B cell (primary cell): ENCODE results near the gene BAIAP3. TPM values are rescaled to one million over a fixed set of nuclear protein-coding genes. Genes with fewer than 3 reads are reported as not detected.

Experiments used
- ATAC-seq: fragments of 200-7000 bp; cut with Tn5 transposase; one replicate; pipeline ENCODE4 v1.10.0; 2021; ENCODE audit warnings: low read depth, mild to moderate bottlenecking, moderate number of reproducible peaks, moderate library complexity
- CTCF ChIA-PET: fragments of 350-600 bp; sonication (Branson Sonifier 250); formaldehyde crosslinking; loops from one replicate; lab custom pipeline; 2021; ENCODE audit warnings: antibody characterized with exemption, inconsistent platforms; lab: Charles Lee
- POLR2A ChIA-PET: fragments of 350-600 bp; sonication (Branson Sonifier 250); formaldehyde crosslinking; loops from one replicate; lab custom pipeline; 2021; ENCODE audit warnings: antibody characterized with exemption; lab: Charles Lee
- DNase-seq: peaks from one replicate; pipeline ENCODE4 v3.0.0; 2013
- H2AFZ ChIP-seq: 2 replicates; pipeline ENCODE4 v1.6.1; 2012; ENCODE audit warnings: mild to moderate bottlenecking, low read depth, low read length; ENCODE audit not compliant: insufficient read depth, poor library complexity, severe bottlenecking
- H3K27ac ChIP-seq, 2 donors: 1 replicate in 1 of 2; 2 replicates in 1 of 2; pipeline ENCODE4 v1.5.1; 2012 to 2013; ENCODE audit warnings: low read length in 2 of 2, mild to moderate bottlenecking in 2 of 2, moderate library complexity in 1 of 2
- H3K27me3 ChIP-seq, 4 experiments: fragments of 200-600 bp in 1 of 4; sonication (generic) in 1 of 4; replicated peaks in 1 of 4; 1 replicate in 2 of 4; 2 replicates in 2 of 4; pipeline versions ENCODE4 v1.6.1 to v1.7.0; 2013 to 2016; ENCODE audit warnings: low read length in 3 of 4, mild to moderate bottlenecking in 2 of 4, mixed read lengths in 1 of 4, moderate library complexity in 1 of 4; ENCODE audit not compliant: insufficient read depth in 4 of 4, control insufficient read depth in 3 of 4; ENCODE audit errors: control extremely low read depth in 1 of 4
- H3K36me3 ChIP-seq, 2 experiments: replicated peaks in 1 of 2; 1 replicate in 1 of 2; 2 replicates in 1 of 2; pipeline versions ENCODE4 v1.6.1 to v1.7.1; 2013; ENCODE audit warnings: low read length in 1 of 2; ENCODE audit not compliant: insufficient read depth in 2 of 2, control insufficient read depth in 1 of 2; ENCODE audit errors: control extremely low read depth in 1 of 2, extremely low read depth in 1 of 2
- H3K4me1 ChIP-seq, 2 donors: fragments of 200-600 bp in 1 of 2; sonication (generic) in 1 of 2; 1 replicate in 1 of 2; 2 replicates in 1 of 2; pipeline versions ENCODE4 v1.5.1 to v1.6.1; 2013 to 2017; ENCODE audit warnings: low read length in 2 of 2; ENCODE audit not compliant: control insufficient read depth in 2 of 2, insufficient read depth in 2 of 2
- H3K4me2 ChIP-seq: replicated peaks from 2 replicates; pipeline ENCODE3; 2012; ENCODE audit warnings: mild to moderate bottlenecking, low read depth, low read length; ENCODE audit not compliant: poor library complexity, severe bottlenecking
- H3K4me3 ChIP-seq, 5 experiments: fragments of 200-600 bp in 1 of 5; sonication (generic) in 1 of 5; 1 replicate in 3 of 5; 2 replicates in 2 of 5; pipeline versions ENCODE4 v1.5.1 to v1.7.0; 2011 to 2016; ENCODE audit warnings: low read length in 4 of 5, mild to moderate bottlenecking in 4 of 5, low read depth in 2 of 5, control low read depth in 1 of 5, moderate library complexity in 1 of 5; ENCODE audit not compliant: insufficient read depth in 1 of 5; ENCODE audit errors: control extremely low read depth in 1 of 5, extremely low read depth in 1 of 5
- H3K79me2 ChIP-seq: fragments of 200-600 bp; sonication (generic); one replicate; pipeline ENCODE4 v1.6.0; 2016; ENCODE audit warnings: low read length; ENCODE audit not compliant: control insufficient read depth, insufficient read depth
- H3K9ac ChIP-seq: fragments of 200-600 bp; sonication (generic); 2 replicates; pipeline ENCODE4 v1.6.1; 2017; ENCODE audit warnings: mild to moderate bottlenecking, low read length, moderate library complexity
- H3K9me3 ChIP-seq, 3 donors: one replicate each; pipeline versions ENCODE4 v1.6.1 to v1.7.1; 2013; ENCODE audit warnings: low read length in 2 of 3; ENCODE audit not compliant: control insufficient read depth in 2 of 3, insufficient read depth in 1 of 3; ENCODE audit errors: control extremely low read depth in 1 of 3
- H4K20me1 ChIP-seq: 2 replicates; pipeline ENCODE4 v1.6.0; 2012; ENCODE audit warnings: mild to moderate bottlenecking, low read length; ENCODE audit not compliant: insufficient read depth, control insufficient read depth, poor library complexity, severe bottlenecking
- H3K27ac Mint-ChIP-seq: one replicate; pipeline ENCODE4 v1.8.0; 2021; ENCODE audit warnings: mixed read lengths
- H3K27me3 Mint-ChIP-seq: one replicate; pipeline ENCODE4 v1.8.0; 2021; ENCODE audit warnings: mixed read lengths
- H3K4me1 Mint-ChIP-seq: one replicate; pipeline ENCODE4 v1.8.0; 2021; ENCODE audit warnings: mixed read lengths
- H3K4me3 Mint-ChIP-seq: one replicate; pipeline ENCODE4 v1.8.0; 2021; ENCODE audit warnings: mixed read lengths
- H3K9me3 Mint-ChIP-seq: one replicate; pipeline ENCODE4 v1.8.0; 2022; ENCODE audit warnings: mixed read lengths; ENCODE audit not compliant: insufficient read depth
- WGBS: methylation state at CpG from one replicate; pipeline ENCODE4 v1.1.5; 2013; ENCODE audit warnings: missing lambda C conversion rate; ENCODE audit not compliant: insufficient coverage; 5-methylcytosine and 5-hydroxymethylcytosine counted together
- intact Hi-C: fragments of 100-400 bp; cut with micrococcal nuclease; formaldehyde crosslinking; loops from one replicate; pipeline ENCODE4 v1.10.0; 2022
- polyA plus RNA-seq: library from polyadenylated mRNA; depleted of rRNA; stranded (reverse); fragments of >200 nt; gene quantifications from 2 replicates; pipeline ENCODE4 v1.2.3, GENCODE V29; 2012
- total RNA-seq, 2 donors: library from RNA; stranded (reverse); fragments of 120-200 nt in 1 of 2; gene quantifications; 1 replicate in 1 of 2; 2 replicates in 1 of 2; pipeline versions ENCODE4 v1.2.3 to v1.2.4, GENCODE V29; 2013 to 2022
- TF ChIP-seq, protein P1 (sequence below): fragments of 200-600 bp; IDR thresholded peaks from one replicate; pipeline ENCODE4 v1.8.0; 2022; ENCODE audit warnings: antibody characterized with exemption, mild to moderate bottlenecking

Gene BAIAP3
- total and polyA plus RNA-seq, 2 donors (not counting 1 experiment from before 2014, with no cell fraction given): 119 to 130 TPM

DNA sequence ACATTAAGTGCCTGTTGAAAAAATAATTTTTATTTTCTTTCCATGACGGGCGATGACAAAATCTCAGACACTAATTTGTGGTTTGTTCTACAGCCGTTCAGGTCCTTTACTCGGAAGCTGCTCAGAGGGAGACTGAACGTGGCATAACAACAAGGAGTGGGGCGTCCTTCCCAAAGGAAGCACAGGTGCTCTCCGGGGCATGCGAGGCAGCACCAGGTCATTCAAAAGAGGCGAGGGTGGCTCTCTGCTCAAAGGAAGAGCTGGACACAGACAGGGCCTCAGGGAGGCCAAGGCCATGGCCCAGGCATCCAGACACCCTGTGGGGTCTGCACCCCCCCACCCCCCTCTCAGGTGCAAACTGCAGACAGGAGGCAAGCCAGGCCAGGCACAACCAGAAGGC is 64.9 kb downstream of the BAIAP3 start:
- no peaks in the 10 kb centered on the region for H3K9me3 ChIP-seq
- peaks cover 76% of the 10 kb centered on the region for H4K20me1 ChIP-seq
- Mint-ChIP-seq H3K27me3 (no peaks in the 10 kb centered on the region), H3K27ac (no peak overlapping the region), H3K4me3 (no peak overlapping the region), H3K4me1 (peaks cover under 1% of the 10 kb centered on the region), H3K9me3 (no peaks in the 10 kb centered on the region)
- H3K4me3 ChIP-seq: no peak overlapping the region
- peaks cover 4 to 74% of the 10 kb centered on the region in 2 experiments for H3K36me3 ChIP-seq
- ATAC-seq: no peak
- 97% methylated on average over 9 of the region's 9 CpGs for whole genome bisulfite sequencing
- no peaks in the 10 kb centered on the region for H3K27me3 ChIP-seq
- no peak for DNase-seq
- CTCF ChIA-PET: no interaction called here
- no peak overlapping the region for H3K27ac ChIP-seq
- no peak overlapping the region for H2AFZ ChIP-seq
- no peak overlapping the region for H3K4me2 ChIP-seq
- no peak overlapping the region for H3K9ac ChIP-seq
- H3K79me2 ChIP-seq: peaks cover 68% of the 10 kb centered on the region
- intact Hi-C loops: no loop called here
- POLR2A ChIA-PET: no interaction called here
- TF ChIP-seq, protein P1, sequence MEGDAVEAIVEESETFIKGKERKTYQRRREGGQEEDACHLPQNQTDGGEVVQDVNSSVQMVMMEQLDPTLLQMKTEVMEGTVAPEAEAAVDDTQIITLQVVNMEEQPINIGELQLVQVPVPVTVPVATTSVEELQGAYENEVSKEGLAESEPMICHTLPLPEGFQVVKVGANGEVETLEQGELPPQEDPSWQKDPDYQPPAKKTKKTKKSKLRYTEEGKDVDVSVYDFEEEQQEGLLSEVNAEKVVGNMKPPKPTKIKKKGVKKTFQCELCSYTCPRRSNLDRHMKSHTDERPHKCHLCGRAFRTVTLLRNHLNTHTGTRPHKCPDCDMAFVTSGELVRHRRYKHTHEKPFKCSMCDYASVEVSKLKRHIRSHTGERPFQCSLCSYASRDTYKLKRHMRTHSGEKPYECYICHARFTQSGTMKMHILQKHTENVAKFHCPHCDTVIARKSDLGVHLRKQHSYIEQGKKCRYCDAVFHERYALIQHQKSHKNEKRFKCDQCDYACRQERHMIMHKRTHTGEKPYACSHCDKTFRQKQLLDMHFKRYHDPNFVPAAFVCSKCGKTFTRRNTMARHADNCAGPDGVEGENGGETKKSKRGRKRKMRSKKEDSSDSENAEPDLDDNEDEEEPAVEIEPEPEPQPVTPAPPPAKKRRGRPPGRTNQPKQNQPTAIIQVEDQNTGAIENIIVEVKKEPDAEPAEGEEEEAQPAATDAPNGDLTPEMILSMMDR: no peak
- no peaks in the 10 kb centered on the region for H3K4me1 ChIP-seq

Other genes starting within 250 kb of the BAIAP3 start
- not detected in 2 replicates for gene C1QTNF8, start 237.4 kb upstream of the BAIAP3 start, total RNA-seq
- gene C1QTNF8, start 237.4 kb upstream of the BAIAP3 start, polyA plus RNA-seq: not detected in 2 replicates
- gene CACNA1H, start 180.5 kb upstream of the BAIAP3 start, total RNA-seq: 0.05 and 0.07 TPM in 2 replicates
- 0.10 and 0.13 TPM in 2 replicates for gene CACNA1H, start 180.5 kb upstream of the BAIAP3 start, polyA plus RNA-seq
- not detected in 2 replicates for gene TPSG1, start 108.4 kb upstream of the BAIAP3 start, total RNA-seq
- gene TPSG1, start 108.4 kb upstream of the BAIAP3 start, polyA plus RNA-seq: not detected in 2 replicates
- gene TPSB2, start 103.5 kb upstream of the BAIAP3 start, total RNA-seq: not detected in 2 replicates
- not detected in 2 replicates for gene TPSB2, start 103.5 kb upstream of the BAIAP3 start, polyA plus RNA-seq
- not detected in 2 replicates for gene TPSAB1, start 92.9 kb upstream of the BAIAP3 start, total RNA-seq
- not detected in 2 replicates for gene TPSAB1, start 92.9 kb upstream of the BAIAP3 start, polyA plus RNA-seq
- not detected in 2 replicates for gene TPSD1, start 77.6 kb upstream of the BAIAP3 start, total RNA-seq
- not detected in 2 replicates for gene TPSD1, start 77.6 kb upstream of the BAIAP3 start, polyA plus RNA-seq
- gene UBE2I, start 24.0 kb upstream of the BAIAP3 start, total RNA-seq: 253 and 265 TPM in 2 replicates
- 152 and 219 TPM in 2 replicates for gene UBE2I, start 24.0 kb upstream of the BAIAP3 start, polyA plus RNA-seq
- 42.3 and 43.7 TPM in 2 replicates for gene TSR3, start 18.2 kb downstream of the BAIAP3 start, total RNA-seq
- 31.8 and 35.7 TPM in 2 replicates for gene TSR3, start 18.2 kb downstream of the BAIAP3 start, polyA plus RNA-seq
- 69.1 and 76.0 TPM in 2 replicates for gene GNPTG, start 18.3 kb downstream of the BAIAP3 start, total RNA-seq
- gene GNPTG, start 18.3 kb downstream of the BAIAP3 start, polyA plus RNA-seq: 96.4 and 109 TPM in 2 replicates
- gene UNKL, start 81.1 kb downstream of the BAIAP3 start, total RNA-seq: 178 and 189 TPM in 2 replicates
- gene UNKL, start 81.1 kb downstream of the BAIAP3 start, polyA plus RNA-seq: 53.9 and 62.7 TPM in 2 replicates
- gene UQCC4, start 87.1 kb downstream of the BAIAP3 start, total RNA-seq: 11.7 and 13.2 TPM in 2 replicates
- 27.6 and 31.0 TPM in 2 replicates for gene UQCC4, start 87.1 kb downstream of the BAIAP3 start, polyA plus RNA-seq
- 0.34 and 0.64 TPM in 2 replicates for gene PERCC1, start 97.4 kb downstream of the BAIAP3 start, total RNA-seq
- 0.46 and 0.84 TPM in 2 replicates for gene PERCC1, start 97.4 kb downstream of the BAIAP3 start, polyA plus RNA-seq
- 12.4 and 16.6 TPM in 2 replicates for gene CCDC154, start 110.9 kb downstream of the BAIAP3 start, total RNA-seq
- 14.6 and 22.9 TPM in 2 replicates for gene CCDC154, start 110.9 kb downstream of the BAIAP3 start, polyA plus RNA-seq
- gene CLCN7, start 141.4 kb downstream of the BAIAP3 start, total RNA-seq: 274 and 286 TPM in 2 replicates
- gene CLCN7, start 141.4 kb downstream of the BAIAP3 start, polyA plus RNA-seq: 215 and 280 TPM in 2 replicates
- gene PTX4, start 155.3 kb downstream of the BAIAP3 start, total RNA-seq: 0.22 TPM in 1 of 2 replicates, not detected in the other
- 0.27 and 0.33 TPM in 2 replicates for gene PTX4, start 155.3 kb downstream of the BAIAP3 start, polyA plus RNA-seq
- gene TELO2, start 159.7 kb downstream of the BAIAP3 start, total RNA-seq: 81.9 and 88.4 TPM in 2 replicates
- gene TELO2, start 159.7 kb downstream of the BAIAP3 start, polyA plus RNA-seq: 136 and 158 TPM in 2 replicates
- gene TMEM204, start 200.0 kb downstream of the BAIAP3 start, total RNA-seq: 0.27 and 0.58 TPM in 2 replicates
- gene TMEM204, start 200.0 kb downstream of the BAIAP3 start, polyA plus RNA-seq: 2.3 and 2.7 TPM in 2 replicates